AG04450 (cell line): Measurements from ENCODE around the gene TRABD2A. TPM values are rescaled to one million over a fixed set of nuclear protein-coding genes. Genes with fewer than 3 reads are reported as not detected.

Experiments used
- CTCF ChIA-PET: fragments of 300-600, 350-600 bp; formaldehyde crosslinking; extraction: SDS; loops from one replicate; lab custom pipeline; 2022; ENCODE audit warnings: antibody characterized with exemption, inconsistent platforms; lab: Charles Lee
- POLR2A ChIA-PET: fragments of 350-600 bp; formaldehyde crosslinking; extraction: SDS; loops from one replicate; lab custom pipeline; 2021; ENCODE audit warnings: antibody characterized with exemption, inconsistent platforms; lab: Yijun Ruan, JAX
- DNase-seq: peaks from one replicate; pipeline ENCODE4 v3.0.0-alpha.2; 2011; ENCODE audit warnings: low read depth, low spot score
- H3K27ac ChIP-seq: one replicate; pipeline ENCODE4 v1.5.1; 2012; ENCODE audit warnings: low read depth, low read length, control low read depth
- H3K27me3 ChIP-seq: one replicate; pipeline ENCODE4 v1.6.0; 2012; ENCODE audit warnings: low read length; ENCODE audit not compliant: control insufficient read depth, insufficient read depth
- H3K4me3 ChIP-seq: 2 replicates; pipeline ENCODE4 v1.5.1; 2011; ENCODE audit warnings: mild to moderate bottlenecking, low read depth, low read length, control low read depth
- H3K9me3 ChIP-seq: 2 replicates; pipeline ENCODE4 v1.5.1; 2012; ENCODE audit warnings: low read length; ENCODE audit not compliant: control insufficient read depth, insufficient read depth
- polyA plus RNA-seq: library from polyadenylated mRNA; depleted of rRNA; stranded (reverse); fragments of >200 nt; gene quantifications from 2 replicates; pipeline ENCODE4 v1.2.3, GENCODE V29; 2011
- TF ChIP-seq, protein P1 (sequence below): IDR thresholded peaks from 2 replicates; pipeline ENCODE4 v1.5.1; 2011; ENCODE audit warnings: low read depth, low read length, control low read depth, inconsistent platforms

The TRABD2A gene
- polyA plus RNA-seq, 1 experiment = 30.2 TPM

DNA sequence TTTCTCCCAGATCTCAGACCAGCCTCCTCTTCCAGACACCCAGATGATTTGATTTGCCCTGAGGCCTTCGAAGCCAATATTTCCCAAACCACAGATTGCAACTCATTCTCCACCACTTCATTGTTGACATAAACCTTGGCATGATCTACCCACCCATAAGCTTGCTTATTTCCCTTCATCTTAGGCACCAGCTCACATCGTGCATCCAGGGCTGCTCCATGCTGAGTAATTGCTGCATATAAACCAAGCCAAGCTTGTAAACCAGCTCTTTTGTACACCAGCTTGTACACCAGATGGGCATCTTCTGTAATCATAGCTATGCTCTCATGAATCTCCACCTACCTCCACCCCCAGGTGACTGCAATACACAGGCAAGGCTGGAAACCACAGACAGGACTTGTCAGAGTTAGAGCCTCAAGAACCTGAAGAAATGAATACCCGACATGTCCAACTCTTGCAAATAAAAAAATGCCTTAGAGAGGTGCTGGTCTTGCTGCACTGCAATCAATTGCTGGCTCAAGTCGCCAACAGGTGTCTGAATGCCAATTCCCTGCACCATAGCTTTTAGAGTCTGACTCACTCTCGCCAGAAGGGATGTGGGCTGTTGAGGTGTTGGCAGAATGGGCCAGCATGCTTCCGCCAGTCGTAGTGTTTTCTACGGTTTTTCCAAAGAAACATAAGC is 31.5 kb downstream of the TRABD2A start:
- ChIA-PET POLR2A (interaction anchor here (0.8 to 2.1 kb wide), 3 partner anchors 11 to 42 kb away, joined by 3 to 11 read pairs (median 4); no protein-coding TSS in a partner anchor), CTCF (interaction anchor here (0.9 to 1.4 kb wide), 3 partner anchors 33 to 77 kb away, joined by 3 to 4 read pairs (median 3); no protein-coding TSS in a partner anchor)
- Histone ChIP-seq H3K9me3 (no peaks in the 10 kb centered on the region; the same call in 1 of the 2 replicates), H3K4me3 (no peak overlapping the region), H3K27me3 (no peaks in the 10 kb centered on the region), H3K27ac (no peak overlapping the region)
- DNase-seq = no peak
- TF ChIP-seq, protein P1, sequence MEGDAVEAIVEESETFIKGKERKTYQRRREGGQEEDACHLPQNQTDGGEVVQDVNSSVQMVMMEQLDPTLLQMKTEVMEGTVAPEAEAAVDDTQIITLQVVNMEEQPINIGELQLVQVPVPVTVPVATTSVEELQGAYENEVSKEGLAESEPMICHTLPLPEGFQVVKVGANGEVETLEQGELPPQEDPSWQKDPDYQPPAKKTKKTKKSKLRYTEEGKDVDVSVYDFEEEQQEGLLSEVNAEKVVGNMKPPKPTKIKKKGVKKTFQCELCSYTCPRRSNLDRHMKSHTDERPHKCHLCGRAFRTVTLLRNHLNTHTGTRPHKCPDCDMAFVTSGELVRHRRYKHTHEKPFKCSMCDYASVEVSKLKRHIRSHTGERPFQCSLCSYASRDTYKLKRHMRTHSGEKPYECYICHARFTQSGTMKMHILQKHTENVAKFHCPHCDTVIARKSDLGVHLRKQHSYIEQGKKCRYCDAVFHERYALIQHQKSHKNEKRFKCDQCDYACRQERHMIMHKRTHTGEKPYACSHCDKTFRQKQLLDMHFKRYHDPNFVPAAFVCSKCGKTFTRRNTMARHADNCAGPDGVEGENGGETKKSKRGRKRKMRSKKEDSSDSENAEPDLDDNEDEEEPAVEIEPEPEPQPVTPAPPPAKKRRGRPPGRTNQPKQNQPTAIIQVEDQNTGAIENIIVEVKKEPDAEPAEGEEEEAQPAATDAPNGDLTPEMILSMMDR = no peak

DNA sequence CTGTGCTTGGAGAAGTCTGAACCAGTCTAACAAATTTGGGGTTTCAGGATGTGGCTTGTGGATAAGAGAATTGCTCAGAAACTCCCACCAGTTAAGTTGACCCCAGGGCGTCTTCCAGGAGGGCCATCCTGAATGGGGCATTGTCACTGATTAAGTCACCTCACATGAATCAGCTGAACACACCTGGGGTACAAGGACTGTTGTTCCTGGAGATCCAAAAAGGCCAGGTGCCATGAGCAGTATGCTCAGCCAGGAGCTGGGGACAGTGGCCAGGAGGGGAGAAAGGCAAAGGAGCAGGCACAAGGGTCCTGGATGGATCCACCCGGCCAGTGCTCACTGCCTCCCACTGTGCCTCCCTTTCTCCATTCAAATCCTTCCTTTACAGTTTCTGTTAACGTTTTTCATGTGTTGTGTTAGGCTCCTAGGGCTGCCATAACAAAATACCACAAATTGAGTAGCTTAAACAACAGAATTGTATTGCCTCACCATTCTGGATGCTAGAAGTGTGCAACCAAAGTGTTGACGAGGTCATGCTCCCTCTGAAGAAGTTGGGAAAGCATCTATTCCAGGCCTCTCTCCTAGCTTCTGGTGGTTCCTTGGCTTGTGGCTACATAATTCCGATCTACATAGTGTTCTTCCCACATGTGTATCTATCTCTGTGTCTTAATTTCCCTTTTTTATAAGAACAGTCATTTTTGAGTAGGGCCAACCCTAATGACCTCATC is 33.4 kb downstream of the TRABD2A start:
- no peaks in the 10 kb centered on the region for H3K9me3 ChIP-seq
- TF ChIP-seq, protein P1 = no peak
- no peaks in the 10 kb centered on the region for H3K27me3 ChIP-seq
- no peak for DNase-seq
- H3K27ac ChIP-seq = no peak overlapping the region
- ChIA-PET POLR2A (no interaction called here), CTCF (interaction anchor here (0.8 to 1.5 kb wide), 2 partner anchors 10 to 16 kb away, joined by 5 to 10 read pairs; no protein-coding TSS in a partner anchor)
- H3K4me3 ChIP-seq = no peak overlapping the region

DNA sequence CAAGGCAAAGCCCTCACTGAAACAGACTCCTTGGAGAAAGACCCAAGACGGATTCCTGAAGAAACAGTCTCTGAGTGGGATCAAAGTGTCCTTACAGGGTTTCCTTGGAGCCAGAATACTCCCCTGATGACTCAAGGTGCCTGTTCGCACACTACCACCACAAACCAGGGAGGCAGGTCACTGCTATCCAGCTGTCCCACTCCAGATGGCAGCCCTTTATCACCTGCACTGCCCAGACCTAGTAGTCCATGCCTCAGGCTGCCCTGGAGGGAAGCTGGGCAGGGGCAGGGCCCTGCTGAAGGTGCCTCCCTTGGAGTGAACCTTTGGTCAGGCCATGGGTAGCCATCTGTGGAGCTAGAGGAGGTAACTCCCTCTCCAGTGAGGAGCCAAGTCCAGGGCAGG is 34.1 kb downstream of the TRABD2A start:
- H3K27ac ChIP-seq = peak overlapping the region; percentile 50
- CTCF ChIA-PET = interaction anchor here (1.5 kb wide), 1 partner anchor 11 kb away, joined by 5 read pairs; no protein-coding TSS in a partner anchor
- no peak overlapping the region for H3K4me3 ChIP-seq
- DNase-seq = no peak
- POLR2A ChIA-PET = interaction anchor here (1.3 kb wide), 1 partner anchor 40 kb away, joined by 4 read pairs; no protein-coding TSS in a partner anchor
- no peaks in the 10 kb centered on the region for H3K27me3 ChIP-seq
- TF ChIP-seq, protein P1 = no peak
- no peaks in the 10 kb centered on the region for H3K9me3 ChIP-seq

DNA sequence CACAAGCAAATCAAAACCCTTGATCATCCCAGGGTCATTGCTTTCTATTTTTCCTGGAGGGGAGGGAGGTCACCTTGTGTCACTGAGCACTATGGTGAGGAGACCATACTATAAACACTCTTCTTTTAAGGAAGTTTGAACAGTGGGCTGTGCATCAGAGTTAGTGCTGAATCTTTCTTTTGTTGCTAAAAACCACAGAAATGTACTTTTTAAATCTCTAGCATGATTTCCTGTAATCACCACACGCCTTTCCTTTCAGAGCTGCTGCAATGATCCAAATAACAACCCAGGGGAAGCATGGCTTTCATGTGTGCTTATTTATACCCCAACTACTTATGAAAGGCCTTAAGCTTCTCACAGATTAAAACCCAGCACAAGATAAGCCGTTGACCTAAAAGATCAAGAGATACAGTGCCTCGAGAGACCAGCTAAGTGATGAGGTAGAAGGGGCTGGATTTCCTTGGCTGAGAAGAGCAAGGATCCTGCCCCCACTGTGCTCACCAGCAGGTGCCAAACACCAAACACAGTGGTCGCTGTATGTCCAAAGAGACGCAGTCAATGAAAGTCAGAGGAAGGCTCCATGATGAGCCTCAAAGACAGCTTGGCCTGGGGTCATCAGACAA is 34.7 kb downstream of the TRABD2A start:
- ChIA-PET POLR2A (interaction anchor here (1.3 kb wide), 1 partner anchor 39 kb away, joined by 4 read pairs; no protein-coding TSS in a partner anchor), CTCF (interaction anchor here (1.5 kb wide), 1 partner anchor 12 kb away, joined by 5 read pairs; no protein-coding TSS in a partner anchor)
- TF ChIP-seq, protein P1 = no peak
- Histone ChIP-seq H3K27ac (peak overlapping the region; percentile 50), H3K9me3 (no peaks in the 10 kb centered on the region), H3K4me3 (no peak overlapping the region), H3K27me3 (no peaks in the 10 kb centered on the region)
- no peak for DNase-seq
